ENCODE measurements around the gene NUP133.
"Not testable (repeated sequence)": the region's sequence is repeated elsewhere in the genome, so short reads cannot be mapped to it uniquely, and the experiment has no call there.

The NUP133 gene

GRCh38 chr1:229480495-229480894 is 27.6 kb downstream of the NUP133 start:
- Mint-ChIP-seq H3K9me3 (no peaks in the 10 kb centered on the region), H3K4me1 (peaks cover 34 to 54% of the 10 kb centered on the region in 2 donors), H3K4me3 (peak overlapping the region; percentile 39 to 43), H3K36me3 (peaks cover 40 to 52% of the 10 kb centered on the region in 2 donors), H3K27me3 (no peaks in the 10 kb centered on the region), H3K27ac (peak overlapping the region; percentile 95)
- ATAC-seq (replicated peaks) = peak; percentile 62
- DNase-seq = peak; percentile 58

- peak; percentile 83 for DNase-seq
- Mint-ChIP-seq H3K4me1 (peaks cover 34 to 54% of the 10 kb centered on the region in 2 donors), H3K36me3 (peaks cover 39 to 50% of the 10 kb centered on the region in 2 donors), H3K9me3 (no peaks in the 10 kb centered on the region), H3K27ac (peak overlapping the region; percentile 95), H3K4me3 (peak overlapping the region; percentile 43 to 54), H3K27me3 (no peaks in the 10 kb centered on the region)
- ATAC-seq (replicated peaks) = peak; percentile 87 to 88
Measured at GRCh38 chr1:229479660-229480399, 28.3 kb downstream of the NUP133 start.

GRCh38 chr1:229478852-229479251 is 29.3 kb downstream of the NUP133 start:
- ATAC-seq (replicated peaks) = peak; percentile 74 to 77
- Mint-ChIP-seq H3K4me1 (peaks cover 35 to 57% of the 10 kb centered on the region in 2 donors), H3K27ac (peak overlapping the region; percentile 95), H3K9me3 (no peaks in the 10 kb centered on the region), H3K27me3 (no peaks in the 10 kb centered on the region), H3K36me3 (peaks cover 44 to 54% of the 10 kb centered on the region in 2 donors), H3K4me3 (peak overlapping the region; percentile 10 to 43)
- DNase-seq = peak; percentile 40

GRCh38 chr1:229475859-229476258 is 32.3 kb downstream of the NUP133 start:
- not testable (repeated sequence) for H3K27me3 Mint-ChIP-seq; H3K9me3 Mint-ChIP-seq; H3K27ac Mint-ChIP-seq; H3K4me3 Mint-ChIP-seq; ATAC-seq (replicated peaks); DNase-seq
- H3K36me3 Mint-ChIP-seq = peaks cover 41 to 48% of the 10 kb centered on the region in 2 donors
- H3K4me1 Mint-ChIP-seq = peaks cover 22 to 47% of the 10 kb centered on the region in 2 donors

GRCh38 chr1:229474509-229474908 is 33.6 kb downstream of the NUP133 start:
- H3K36me3 Mint-ChIP-seq = peaks cover 47 to 56% of the 10 kb centered on the region in 2 donors
- DNase-seq = no peak
- no peaks in the 10 kb centered on the region for H3K9me3 Mint-ChIP-seq
- H3K27me3 Mint-ChIP-seq = no peaks in the 10 kb centered on the region
- no peak overlapping the region for H3K4me3 Mint-ChIP-seq
- peaks cover 13 to 35% of the 10 kb centered on the region in 2 donors for H3K4me1 Mint-ChIP-seq
- ATAC-seq (replicated peaks) = no peak
- peak overlapping the region; percentile 20 for H3K27ac Mint-ChIP-seq

GRCh38 chr1:229471175-229471574 is 37.0 kb downstream of the NUP133 start:
- Mint-ChIP-seq H3K27ac (no peak overlapping the region), H3K27me3 (no peaks in the 10 kb centered on the region), H3K9me3 (no peaks in the 10 kb centered on the region), H3K4me3 (no peak overlapping the region), H3K4me1 (peaks cover 7 to 18% of the 10 kb centered on the region in 2 donors), H3K36me3 (peaks cover 44 to 66% of the 10 kb centered on the region in 2 donors)
- DNase-seq (no peak), ATAC-seq (replicated peaks) (peak in 1 of 2 donors; percentile 31)

GRCh38 chr1:229470406-229471043 is 37.6 kb downstream of the NUP133 start:
- H3K9me3 Mint-ChIP-seq = no peaks in the 10 kb centered on the region
- DNase-seq = no peak
- H3K27ac Mint-ChIP-seq = peak overlapping the region; percentile 44
- H3K36me3 Mint-ChIP-seq = peaks cover 42 to 61% of the 10 kb centered on the region in 2 donors
- no peaks in the 10 kb centered on the region for H3K27me3 Mint-ChIP-seq
- peaks cover 7 to 17% of the 10 kb centered on the region in 2 donors for H3K4me1 Mint-ChIP-seq
- no peak overlapping the region for H3K4me3 Mint-ChIP-seq
- ATAC-seq (replicated peaks) = no peak

GRCh38 chr1:229466887-229467286 is 41.3 kb downstream of the NUP133 start:
- Mint-ChIP-seq H3K4me1 (peaks cover 6 to 12% of the 10 kb centered on the region in 2 donors), H3K36me3 (peaks cover 32 to 63% of the 10 kb centered on the region in 2 donors), H3K4me3 (no peak overlapping the region), H3K27ac (no peak overlapping the region), H3K9me3 (no peaks in the 10 kb centered on the region), H3K27me3 (no peaks in the 10 kb centered on the region)
- ATAC-seq (replicated peaks) (no peak), DNase-seq (no peak)

- ATAC-seq (replicated peaks) (no peak), DNase-seq (no peak)
- Mint-ChIP-seq H3K36me3 (peaks cover 34 to 62% of the 10 kb centered on the region in 2 donors), H3K4me1 (peaks cover 4 to 6% of the 10 kb centered on the region in 2 donors), H3K27me3 (no peaks in the 10 kb centered on the region), H3K27ac (no peak overlapping the region), H3K4me3 (no peak overlapping the region), H3K9me3 (no peaks in the 10 kb centered on the region)
Measured at GRCh38 chr1:229464672-229465071, 43.5 kb downstream of the NUP133 start.

GRCh38 chr1:229461032-229461668 is 47.0 kb downstream of the NUP133 start:
- Mint-ChIP-seq H3K9me3 (no peaks in the 10 kb centered on the region), H3K27ac (no peak overlapping the region), H3K4me3 (no peak overlapping the region), H3K27me3 (no peaks in the 10 kb centered on the region), H3K36me3 (peaks cover 40 to 55% of the 10 kb centered on the region in 2 donors), H3K4me1 (peaks cover 0 to 4% of the 10 kb centered on the region in 2 donors)
- no peak for ATAC-seq (replicated peaks)
- DNase-seq = no peak

GRCh38 chr1:229459815-229460214 is 48.3 kb downstream of the NUP133 start:
- Mint-ChIP-seq H3K36me3 (peaks cover 41 to 55% of the 10 kb centered on the region in 2 donors), H3K27me3 (no peaks in the 10 kb centered on the region), H3K4me3 (no peak overlapping the region), H3K27ac (no peak overlapping the region), H3K9me3 (no peaks in the 10 kb centered on the region), H3K4me1 (peaks cover 2 to 4% of the 10 kb centered on the region in 2 donors)
- no peak for DNase-seq
- ATAC-seq (replicated peaks) = no peak

GRCh38 chr1:229457436-229457835 is 50.7 kb downstream of the NUP133 start:
- peaks cover 34 to 44% of the 10 kb centered on the region in 2 donors for H3K36me3 Mint-ChIP-seq

GRCh38 chr1:229456016-229456415 is 52.1 kb downstream of the NUP133 start:
- DNase-seq (no peak), ATAC-seq (replicated peaks) (no peak)
- Mint-ChIP-seq H3K27ac (peak overlapping the region; percentile 25), H3K4me1 (peaks cover 2 to 4% of the 10 kb centered on the region in 2 donors), H3K4me3 (no peak overlapping the region), H3K36me3 (peaks cover 30 to 47% of the 10 kb centered on the region in 2 donors), H3K27me3 (no peaks in the 10 kb centered on the region), H3K9me3 (no peaks in the 10 kb centered on the region)

More at GRCh38 chr1:229457436-229457835, 50.7 kb downstream of the NUP133 start:
- H3K4me1 Mint-ChIP-seq = peaks cover 2 to 4% of the 10 kb centered on the region in 2 donors
- no peaks in the 10 kb centered on the region for H3K9me3 Mint-ChIP-seq
- no peak for ATAC-seq (replicated peaks)
- H3K27me3 Mint-ChIP-seq = no peaks in the 10 kb centered on the region
- no peak overlapping the region for H3K4me3 Mint-ChIP-seq
- H3K27ac Mint-ChIP-seq = no peak overlapping the region
- DNase-seq = no peak

- DNase-seq (no peak), ATAC-seq (replicated peaks) (no peak)
- Mint-ChIP-seq H3K27me3 (no peaks in the 10 kb centered on the region), H3K27ac (no peak overlapping the region), H3K36me3 (peaks cover 20 to 34% of the 10 kb centered on the region in 2 donors), H3K9me3 (no peaks in the 10 kb centered on the region), H3K4me1 (peaks cover 2 to 4% of the 10 kb centered on the region in 2 donors), H3K4me3 (no peak overlapping the region)
Measured at GRCh38 chr1:229454056-229454455, 54.1 kb downstream of the NUP133 start.

Measured in stimulated activated naive B cell treated with anti-CD40 and anti-IgM and Interleukin-4, amounts not matched to agents 10 μg/mL and 1 μg/mL and 100 μg/mL, for 72 hours (primary cell).